ENCODE measurements around the gene TPH1. TPM values are rescaled to one million over a fixed set of nuclear protein-coding genes. Genes with fewer than 3 reads are reported as not detected.

The TPH1 gene
- total RNA-seq, 1 experiment from 2014 or later: 0.07 TPM

DNA sequence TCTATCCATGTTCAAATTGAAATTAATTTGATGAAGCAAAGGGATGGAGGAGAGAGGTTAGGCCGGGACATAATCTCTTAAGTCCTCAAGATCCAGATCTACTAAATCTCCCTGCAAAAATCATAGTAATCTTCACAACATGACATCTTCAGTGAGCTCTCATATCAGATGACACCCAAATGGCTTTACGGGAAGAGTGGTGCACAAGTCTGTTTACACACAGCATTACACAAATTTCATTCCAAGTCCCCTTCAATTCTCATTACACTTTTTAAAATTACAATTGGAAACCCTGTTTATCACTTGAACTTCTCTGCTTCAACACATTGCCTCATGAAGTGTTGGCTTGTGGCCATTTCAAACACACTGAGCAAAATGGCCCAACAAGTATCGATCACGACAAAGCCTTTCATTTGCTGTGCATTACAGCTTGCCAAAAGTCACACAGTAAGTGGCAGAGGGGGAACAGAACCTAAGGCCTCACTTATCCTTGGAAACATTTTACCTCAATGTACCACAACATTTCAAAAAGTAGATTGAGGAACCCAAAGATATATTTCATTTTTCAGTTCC, 17.9 kb upstream of the TPH1 start:
- CTCF ChIA-PET: interaction anchor here (0.6 kb wide), 1 partner anchor 662 kb away, joined by 3 read pairs; the partner anchor contains the start of gene IGSF22
- Mint-ChIP-seq H3K9me3 (no peaks in the 10 kb centered on the region), H3K36me3 (no peaks in the 10 kb centered on the region), H3K4me1 (0 out of 2 replicates have a peak, but pooled peaks cover 6% of the 10 kb centered on the region), H3K27me3 (ENCODE audit: low read depth) (no peaks in the 10 kb centered on the region), H3K4me3 (no peak overlapping the region), H3K27ac (no peak overlapping the region)
- TF ChIP-seq NR1H2 (CRISPR knock-in tag; IDR thresholded peaks at IDR 0.05) (no peak), OVOL2 (CRISPR knock-in tag; IDR thresholded peaks at IDR 0.05; ENCODE audit: borderline replicate concordance) (no peak)
- DNase-seq (ENCODE audit: low spot score): no peak
- ATAC-seq: no peak
- POLR2A ChIA-PET: no interaction called here

DNA sequence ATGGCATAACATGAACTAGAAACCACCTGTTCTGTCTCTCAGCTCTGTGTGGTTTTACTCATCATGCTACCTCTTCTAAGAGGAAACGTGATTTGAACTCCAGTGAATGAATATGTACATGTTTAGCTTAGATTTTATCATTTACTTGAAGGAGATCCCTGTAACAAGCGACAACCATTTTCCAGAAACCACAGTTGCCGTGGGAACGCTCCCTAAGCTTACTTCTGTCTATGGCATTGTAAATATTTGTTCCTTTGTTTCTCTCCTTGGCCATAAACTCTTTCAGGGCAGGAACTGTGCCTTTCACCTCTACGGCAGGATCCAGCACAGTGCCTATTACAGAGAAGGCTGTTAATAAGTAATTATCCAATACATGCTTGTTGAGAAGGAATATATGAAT, 17.1 kb upstream of the TPH1 start:
- ChIA-PET CTCF (interaction anchor here (0.6 kb wide), 1 partner anchor 663 kb away, joined by 3 read pairs; the partner anchor contains the start of gene IGSF22), POLR2A (no interaction called here)
- H3K4me3 Mint-ChIP-seq: no peak overlapping the region
- 0 out of 2 replicates have a peak, but pooled peaks cover 6% of the 10 kb centered on the region for H3K4me1 Mint-ChIP-seq
- no peaks in the 10 kb centered on the region for H3K9me3 Mint-ChIP-seq
- H3K27ac Mint-ChIP-seq: no peak overlapping the region
- no peak for ATAC-seq
- no peaks in the 10 kb centered on the region for H3K36me3 Mint-ChIP-seq
- H3K27me3 Mint-ChIP-seq (ENCODE audit: low read depth): no peaks in the 10 kb centered on the region
- no peak for DNase-seq (ENCODE audit: low spot score)
- TF ChIP-seq IRF2 (CRISPR knock-in tag; IDR thresholded peaks at IDR 0.05; ENCODE audit: borderline replicate concordance, low read depth) (no peak), ZNF138 (CRISPR knock-in tag; conservative IDR thresholded peaks at IDR 0.05) (no peak), FOXP1 (CRISPR knock-in tag; IDR thresholded peaks at IDR 0.05; ENCODE audit: borderline replicate concordance) (no peak), NR2C2 (CRISPR knock-in tag; IDR thresholded peaks at IDR 0.05) (no peak), CREB1 (CRISPR knock-in tag; IDR thresholded peaks at IDR 0.05) (no peak), ZNF263 (CRISPR knock-in tag; IDR thresholded peaks at IDR 0.05; ENCODE audit: low read depth) (no peak), EMX1 (CRISPR knock-in tag; IDR thresholded peaks at IDR 0.05) (no peak), CREM (CRISPR knock-in tag; IDR thresholded peaks at IDR 0.05) (no peak), JAZF1 (CRISPR knock-in tag; IDR thresholded peaks at IDR 0.05) (no peak)
- TF ChIP-seq, protein P1, sequence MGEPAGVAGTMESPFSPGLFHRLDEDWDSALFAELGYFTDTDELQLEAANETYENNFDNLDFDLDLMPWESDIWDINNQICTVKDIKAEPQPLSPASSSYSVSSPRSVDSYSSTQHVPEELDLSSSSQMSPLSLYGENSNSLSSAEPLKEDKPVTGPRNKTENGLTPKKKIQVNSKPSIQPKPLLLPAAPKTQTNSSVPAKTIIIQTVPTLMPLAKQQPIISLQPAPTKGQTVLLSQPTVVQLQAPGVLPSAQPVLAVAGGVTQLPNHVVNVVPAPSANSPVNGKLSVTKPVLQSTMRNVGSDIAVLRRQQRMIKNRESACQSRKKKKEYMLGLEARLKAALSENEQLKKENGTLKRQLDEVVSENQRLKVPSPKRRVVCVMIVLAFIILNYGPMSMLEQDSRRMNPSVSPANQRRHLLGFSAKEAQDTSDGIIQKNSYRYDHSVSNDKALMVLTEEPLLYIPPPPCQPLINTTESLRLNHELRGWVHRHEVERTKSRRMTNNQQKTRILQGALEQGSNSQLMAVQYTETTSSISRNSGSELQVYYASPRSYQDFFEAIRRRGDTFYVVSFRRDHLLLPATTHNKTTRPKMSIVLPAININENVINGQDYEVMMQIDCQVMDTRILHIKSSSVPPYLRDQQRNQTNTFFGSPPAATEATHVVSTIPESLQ (CRISPR knock-in tag; IDR thresholded peaks at IDR 0.05): no peak
- TF ChIP-seq, protein P2, sequence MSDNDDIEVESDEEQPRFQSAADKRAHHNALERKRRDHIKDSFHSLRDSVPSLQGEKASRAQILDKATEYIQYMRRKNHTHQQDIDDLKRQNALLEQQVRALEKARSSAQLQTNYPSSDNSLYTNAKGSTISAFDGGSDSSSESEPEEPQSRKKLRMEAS (CRISPR knock-in tag; IDR thresholded peaks at IDR 0.05): no peak
- TF ChIP-seq, protein P3, sequence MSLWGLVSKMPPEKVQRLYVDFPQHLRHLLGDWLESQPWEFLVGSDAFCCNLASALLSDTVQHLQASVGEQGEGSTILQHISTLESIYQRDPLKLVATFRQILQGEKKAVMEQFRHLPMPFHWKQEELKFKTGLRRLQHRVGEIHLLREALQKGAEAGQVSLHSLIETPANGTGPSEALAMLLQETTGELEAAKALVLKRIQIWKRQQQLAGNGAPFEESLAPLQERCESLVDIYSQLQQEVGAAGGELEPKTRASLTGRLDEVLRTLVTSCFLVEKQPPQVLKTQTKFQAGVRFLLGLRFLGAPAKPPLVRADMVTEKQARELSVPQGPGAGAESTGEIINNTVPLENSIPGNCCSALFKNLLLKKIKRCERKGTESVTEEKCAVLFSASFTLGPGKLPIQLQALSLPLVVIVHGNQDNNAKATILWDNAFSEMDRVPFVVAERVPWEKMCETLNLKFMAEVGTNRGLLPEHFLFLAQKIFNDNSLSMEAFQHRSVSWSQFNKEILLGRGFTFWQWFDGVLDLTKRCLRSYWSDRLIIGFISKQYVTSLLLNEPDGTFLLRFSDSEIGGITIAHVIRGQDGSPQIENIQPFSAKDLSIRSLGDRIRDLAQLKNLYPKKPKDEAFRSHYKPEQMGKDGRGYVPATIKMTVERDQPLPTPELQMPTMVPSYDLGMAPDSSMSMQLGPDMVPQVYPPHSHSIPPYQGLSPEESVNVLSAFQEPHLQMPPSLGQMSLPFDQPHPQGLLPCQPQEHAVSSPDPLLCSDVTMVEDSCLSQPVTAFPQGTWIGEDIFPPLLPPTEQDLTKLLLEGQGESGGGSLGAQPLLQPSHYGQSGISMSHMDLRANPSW (CRISPR knock-in tag; conservative IDR thresholded peaks at IDR 0.05; ENCODE audit: low read depth): no peak
- TF ChIP-seq, protein P4, sequence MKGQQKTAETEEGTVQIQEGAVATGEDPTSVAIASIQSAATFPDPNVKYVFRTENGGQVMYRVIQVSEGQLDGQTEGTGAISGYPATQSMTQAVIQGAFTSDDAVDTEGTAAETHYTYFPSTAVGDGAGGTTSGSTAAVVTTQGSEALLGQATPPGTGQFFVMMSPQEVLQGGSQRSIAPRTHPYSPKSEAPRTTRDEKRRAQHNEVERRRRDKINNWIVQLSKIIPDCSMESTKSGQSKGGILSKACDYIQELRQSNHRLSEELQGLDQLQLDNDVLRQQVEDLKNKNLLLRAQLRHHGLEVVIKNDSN (CRISPR knock-in tag; IDR thresholded peaks at IDR 0.05): no peak
- TF ChIP-seq, protein P5, sequence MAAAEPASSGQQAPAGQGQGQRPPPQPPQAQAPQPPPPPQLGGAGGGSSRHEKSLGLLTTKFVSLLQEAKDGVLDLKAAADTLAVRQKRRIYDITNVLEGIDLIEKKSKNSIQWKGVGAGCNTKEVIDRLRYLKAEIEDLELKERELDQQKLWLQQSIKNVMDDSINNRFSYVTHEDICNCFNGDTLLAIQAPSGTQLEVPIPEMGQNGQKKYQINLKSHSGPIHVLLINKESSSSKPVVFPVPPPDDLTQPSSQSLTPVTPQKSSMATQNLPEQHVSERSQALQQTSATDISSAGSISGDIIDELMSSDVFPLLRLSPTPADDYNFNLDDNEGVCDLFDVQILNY (CRISPR knock-in tag; IDR thresholded peaks at IDR 0.05): no peak

DNA sequence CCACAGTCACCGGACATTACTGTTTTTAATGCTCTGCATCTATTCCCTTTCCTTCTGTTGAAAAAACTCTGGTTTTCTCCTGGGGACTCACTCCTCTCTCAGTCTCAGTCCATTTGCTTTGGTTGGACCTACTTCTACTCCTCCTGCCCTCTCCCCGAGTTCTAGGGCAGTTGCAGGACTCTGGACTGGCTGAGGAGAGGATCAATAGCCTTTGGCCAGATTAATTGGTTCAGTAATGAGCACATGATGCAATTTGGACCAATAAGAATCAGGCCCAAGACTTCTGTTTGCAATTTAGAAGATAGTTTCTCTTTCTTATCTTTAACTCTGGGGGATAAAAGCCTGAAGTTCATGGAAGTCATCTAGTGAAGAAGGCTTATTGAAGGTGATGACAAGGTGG, 15.3 kb upstream of the TPH1 start:
- no peak for DNase-seq (ENCODE audit: low spot score)
- ChIA-PET CTCF (no interaction called here), POLR2A (no interaction called here)
- H3K4me1 Mint-ChIP-seq: 0 out of 2 replicates have a peak, but pooled peaks cover 6% of the 10 kb centered on the region
- H3K27ac Mint-ChIP-seq: no peak overlapping the region
- ATAC-seq: no peak
- TF ChIP-seq, protein P6, sequence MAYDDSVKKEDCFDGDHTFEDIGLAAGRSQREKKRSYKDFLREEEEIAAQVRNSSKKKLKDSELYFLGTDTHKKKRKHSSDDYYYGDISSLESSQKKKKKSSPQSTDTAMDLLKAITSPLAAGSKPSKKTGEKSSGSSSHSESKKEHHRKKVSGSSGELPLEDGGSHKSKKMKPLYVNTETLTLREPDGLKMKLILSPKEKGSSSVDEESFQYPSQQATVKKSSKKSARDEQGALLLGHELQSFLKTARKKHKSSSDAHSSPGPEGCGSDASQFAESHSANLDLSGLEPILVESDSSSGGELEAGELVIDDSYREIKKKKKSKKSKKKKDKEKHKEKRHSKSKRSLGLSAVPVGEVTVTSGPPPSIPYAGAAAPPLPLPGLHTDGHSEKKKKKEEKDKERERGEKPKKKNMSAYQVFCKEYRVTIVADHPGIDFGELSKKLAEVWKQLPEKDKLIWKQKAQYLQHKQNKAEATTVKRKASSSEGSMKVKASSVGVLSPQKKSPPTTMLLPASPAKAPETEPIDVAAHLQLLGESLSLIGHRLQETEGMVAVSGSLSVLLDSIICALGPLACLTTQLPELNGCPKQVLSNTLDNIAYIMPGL (CRISPR knock-in tag; IDR thresholded peaks at IDR 0.05): no peak
- TF ChIP-seq ZNF121 (CRISPR knock-in tag; IDR thresholded peaks at IDR 0.05): no peak
- TF ChIP-seq, protein P7, sequence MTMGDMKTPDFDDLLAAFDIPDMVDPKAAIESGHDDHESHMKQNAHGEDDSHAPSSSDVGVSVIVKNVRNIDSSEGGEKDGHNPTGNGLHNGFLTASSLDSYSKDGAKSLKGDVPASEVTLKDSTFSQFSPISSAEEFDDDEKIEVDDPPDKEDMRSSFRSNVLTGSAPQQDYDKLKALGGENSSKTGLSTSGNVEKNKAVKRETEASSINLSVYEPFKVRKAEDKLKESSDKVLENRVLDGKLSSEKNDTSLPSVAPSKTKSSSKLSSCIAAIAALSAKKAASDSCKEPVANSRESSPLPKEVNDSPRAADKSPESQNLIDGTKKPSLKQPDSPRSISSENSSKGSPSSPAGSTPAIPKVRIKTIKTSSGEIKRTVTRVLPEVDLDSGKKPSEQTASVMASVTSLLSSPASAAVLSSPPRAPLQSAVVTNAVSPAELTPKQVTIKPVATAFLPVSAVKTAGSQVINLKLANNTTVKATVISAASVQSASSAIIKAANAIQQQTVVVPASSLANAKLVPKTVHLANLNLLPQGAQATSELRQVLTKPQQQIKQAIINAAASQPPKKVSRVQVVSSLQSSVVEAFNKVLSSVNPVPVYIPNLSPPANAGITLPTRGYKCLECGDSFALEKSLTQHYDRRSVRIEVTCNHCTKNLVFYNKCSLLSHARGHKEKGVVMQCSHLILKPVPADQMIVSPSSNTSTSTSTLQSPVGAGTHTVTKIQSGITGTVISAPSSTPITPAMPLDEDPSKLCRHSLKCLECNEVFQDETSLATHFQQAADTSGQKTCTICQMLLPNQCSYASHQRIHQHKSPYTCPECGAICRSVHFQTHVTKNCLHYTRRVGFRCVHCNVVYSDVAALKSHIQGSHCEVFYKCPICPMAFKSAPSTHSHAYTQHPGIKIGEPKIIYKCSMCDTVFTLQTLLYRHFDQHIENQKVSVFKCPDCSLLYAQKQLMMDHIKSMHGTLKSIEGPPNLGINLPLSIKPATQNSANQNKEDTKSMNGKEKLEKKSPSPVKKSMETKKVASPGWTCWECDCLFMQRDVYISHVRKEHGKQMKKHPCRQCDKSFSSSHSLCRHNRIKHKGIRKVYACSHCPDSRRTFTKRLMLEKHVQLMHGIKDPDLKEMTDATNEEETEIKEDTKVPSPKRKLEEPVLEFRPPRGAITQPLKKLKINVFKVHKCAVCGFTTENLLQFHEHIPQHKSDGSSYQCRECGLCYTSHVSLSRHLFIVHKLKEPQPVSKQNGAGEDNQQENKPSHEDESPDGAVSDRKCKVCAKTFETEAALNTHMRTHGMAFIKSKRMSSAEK (CRISPR knock-in tag; IDR thresholded peaks at IDR 0.05; ENCODE audit: borderline replicate concordance): no peak
- no peak for TF ChIP-seq CBFB (CRISPR knock-in tag; IDR thresholded peaks at IDR 0.05; ENCODE audit: low read depth)
- H3K4me3 Mint-ChIP-seq: no peak overlapping the region
- H3K27me3 Mint-ChIP-seq (ENCODE audit: low read depth): no peaks in the 10 kb centered on the region; the same call in 1 of the 2 replicates
- no peaks in the 10 kb centered on the region for H3K36me3 Mint-ChIP-seq
- H3K9me3 Mint-ChIP-seq: no peaks in the 10 kb centered on the region
